Measurements from ENCODE around the gene ANOS1.

DNA sequence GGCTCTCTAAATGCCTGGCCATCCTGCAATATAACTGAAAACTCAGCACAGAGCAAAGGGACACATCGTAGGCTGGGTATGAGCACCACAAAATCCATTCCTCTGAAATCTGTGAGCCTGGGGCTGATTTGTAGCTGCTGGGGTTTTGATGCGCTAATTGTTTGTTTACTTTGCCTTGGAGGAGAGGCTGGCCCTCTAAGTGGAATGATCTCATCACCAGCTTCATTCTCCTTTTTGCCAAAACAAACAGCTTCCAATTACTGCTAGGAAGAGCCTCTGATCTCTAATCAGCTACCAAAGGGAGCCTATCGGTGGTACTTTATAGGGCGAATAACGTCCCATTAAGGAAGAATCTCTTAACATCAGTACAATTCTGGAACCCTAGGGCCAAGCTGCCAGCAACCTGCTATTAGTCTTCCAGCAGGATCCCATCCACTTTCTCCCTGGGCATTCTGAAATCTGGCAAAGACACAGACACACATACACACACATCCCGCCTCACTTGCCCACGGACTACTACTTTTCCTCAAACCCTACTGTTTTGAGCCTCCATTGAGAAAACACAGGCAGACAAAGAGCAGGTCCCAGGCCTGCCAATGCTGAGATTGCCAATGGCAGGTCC is 5.8 kb downstream of the ANOS1 start:
- TF ChIP-seq PHF8 (IDR thresholded peaks at IDR 0.05; ENCODE audit: borderline replicate concordance, low read depth), result no peak
- no peak for TF ChIP-seq POLR2A (IDR thresholded peaks at IDR 0.05; ENCODE audit: low read length)
- TF ChIP-seq, protein P1, sequence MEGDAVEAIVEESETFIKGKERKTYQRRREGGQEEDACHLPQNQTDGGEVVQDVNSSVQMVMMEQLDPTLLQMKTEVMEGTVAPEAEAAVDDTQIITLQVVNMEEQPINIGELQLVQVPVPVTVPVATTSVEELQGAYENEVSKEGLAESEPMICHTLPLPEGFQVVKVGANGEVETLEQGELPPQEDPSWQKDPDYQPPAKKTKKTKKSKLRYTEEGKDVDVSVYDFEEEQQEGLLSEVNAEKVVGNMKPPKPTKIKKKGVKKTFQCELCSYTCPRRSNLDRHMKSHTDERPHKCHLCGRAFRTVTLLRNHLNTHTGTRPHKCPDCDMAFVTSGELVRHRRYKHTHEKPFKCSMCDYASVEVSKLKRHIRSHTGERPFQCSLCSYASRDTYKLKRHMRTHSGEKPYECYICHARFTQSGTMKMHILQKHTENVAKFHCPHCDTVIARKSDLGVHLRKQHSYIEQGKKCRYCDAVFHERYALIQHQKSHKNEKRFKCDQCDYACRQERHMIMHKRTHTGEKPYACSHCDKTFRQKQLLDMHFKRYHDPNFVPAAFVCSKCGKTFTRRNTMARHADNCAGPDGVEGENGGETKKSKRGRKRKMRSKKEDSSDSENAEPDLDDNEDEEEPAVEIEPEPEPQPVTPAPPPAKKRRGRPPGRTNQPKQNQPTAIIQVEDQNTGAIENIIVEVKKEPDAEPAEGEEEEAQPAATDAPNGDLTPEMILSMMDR (IDR thresholded peaks at IDR 0.05), result no peak
- TF ChIP-seq HDAC2 (IDR thresholded peaks at IDR 0.05), result no peak
- TF ChIP-seq, protein P2, sequence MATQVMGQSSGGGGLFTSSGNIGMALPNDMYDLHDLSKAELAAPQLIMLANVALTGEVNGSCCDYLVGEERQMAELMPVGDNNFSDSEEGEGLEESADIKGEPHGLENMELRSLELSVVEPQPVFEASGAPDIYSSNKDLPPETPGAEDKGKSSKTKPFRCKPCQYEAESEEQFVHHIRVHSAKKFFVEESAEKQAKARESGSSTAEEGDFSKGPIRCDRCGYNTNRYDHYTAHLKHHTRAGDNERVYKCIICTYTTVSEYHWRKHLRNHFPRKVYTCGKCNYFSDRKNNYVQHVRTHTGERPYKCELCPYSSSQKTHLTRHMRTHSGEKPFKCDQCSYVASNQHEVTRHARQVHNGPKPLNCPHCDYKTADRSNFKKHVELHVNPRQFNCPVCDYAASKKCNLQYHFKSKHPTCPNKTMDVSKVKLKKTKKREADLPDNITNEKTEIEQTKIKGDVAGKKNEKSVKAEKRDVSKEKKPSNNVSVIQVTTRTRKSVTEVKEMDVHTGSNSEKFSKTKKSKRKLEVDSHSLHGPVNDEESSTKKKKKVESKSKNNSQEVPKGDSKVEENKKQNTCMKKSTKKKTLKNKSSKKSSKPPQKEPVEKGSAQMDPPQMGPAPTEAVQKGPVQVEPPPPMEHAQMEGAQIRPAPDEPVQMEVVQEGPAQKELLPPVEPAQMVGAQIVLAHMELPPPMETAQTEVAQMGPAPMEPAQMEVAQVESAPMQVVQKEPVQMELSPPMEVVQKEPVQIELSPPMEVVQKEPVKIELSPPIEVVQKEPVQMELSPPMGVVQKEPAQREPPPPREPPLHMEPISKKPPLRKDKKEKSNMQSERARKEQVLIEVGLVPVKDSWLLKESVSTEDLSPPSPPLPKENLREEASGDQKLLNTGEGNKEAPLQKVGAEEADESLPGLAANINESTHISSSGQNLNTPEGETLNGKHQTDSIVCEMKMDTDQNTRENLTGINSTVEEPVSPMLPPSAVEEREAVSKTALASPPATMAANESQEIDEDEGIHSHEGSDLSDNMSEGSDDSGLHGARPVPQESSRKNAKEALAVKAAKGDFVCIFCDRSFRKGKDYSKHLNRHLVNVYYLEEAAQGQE (IDR thresholded peaks at IDR 0.05), result no peak
- no peak for TF ChIP-seq RCOR1 (IDR thresholded peaks at IDR 0.05; ENCODE audit: low read depth, low read length)
- TF ChIP-seq, protein P3, sequence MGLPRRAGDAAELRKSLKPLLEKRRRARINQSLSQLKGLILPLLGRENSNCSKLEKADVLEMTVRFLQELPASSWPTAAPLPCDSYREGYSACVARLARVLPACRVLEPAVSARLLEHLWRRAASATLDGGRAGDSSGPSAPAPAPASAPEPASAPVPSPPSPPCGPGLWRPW (IDR thresholded peaks at IDR 0.05), result no peak
- TF ChIP-seq, protein P4, sequence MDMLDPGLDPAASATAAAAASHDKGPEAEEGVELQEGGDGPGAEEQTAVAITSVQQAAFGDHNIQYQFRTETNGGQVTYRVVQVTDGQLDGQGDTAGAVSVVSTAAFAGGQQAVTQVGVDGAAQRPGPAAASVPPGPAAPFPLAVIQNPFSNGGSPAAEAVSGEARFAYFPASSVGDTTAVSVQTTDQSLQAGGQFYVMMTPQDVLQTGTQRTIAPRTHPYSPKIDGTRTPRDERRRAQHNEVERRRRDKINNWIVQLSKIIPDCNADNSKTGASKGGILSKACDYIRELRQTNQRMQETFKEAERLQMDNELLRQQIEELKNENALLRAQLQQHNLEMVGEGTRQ (IDR thresholded peaks at IDR 0.05), result no peak
